K562 (cell line): ENCODE data around the gene POMGNT1. TPM values are rescaled to one million over a fixed set of nuclear protein-coding genes. Genes with fewer than 3 reads are reported as not detected.

Experiments used
- ATAC-seq: fragments of 200-7000 bp; cut with Tn5 transposase; 3 replicates; pipeline ENCODE4 v1.9.1; 2020; ENCODE audit warnings: moderate library complexity
- BruUV-seq: library from RNA; stranded (reverse); fragments of 400-500 nt; replicated peaks from 2 replicates; lab custom pipeline; 2021; lab: Mats Ljungman, UMichigan
- CTCF ChIA-PET: fragments of 300-600 bp; formaldehyde crosslinking; extraction: SDS; loops from one replicate; lab custom pipeline; 2021; ENCODE audit warnings: low intra/inter-chr PET ratio; lab: Yijun Ruan, JAX
- POLR2A ChIA-PET: fragments of 300-600, 350-650 bp; sonication (Branson Sonifier 250); formaldehyde crosslinking; extraction: SDS; loops from one replicate; lab custom pipeline; 2021; ENCODE audit warnings: antibody characterized with exemption, inconsistent platforms; lab: Yijun Ruan, JAX
- DNase-seq, 4 experiments: peaks; one replicate each; pipeline versions ENCODE4 v3.0.0 to v3.0.0-alpha.2; 2011 to 2018; ENCODE audit warnings: low spot score in 3 of 4, mixed read lengths in 3 of 4; ENCODE audit errors: extremely low read depth in 1 of 4
- FAIRE-seq: peaks from 2 replicates; lab custom pipeline; 2011; peaks lifted over from hg19 to GRCh38; lab: Jason Lieb, UNC
- H2AFZ ChIP-seq: 2 replicates; pipeline ENCODE4 v1.6.0; 2011; ENCODE audit warnings: low read depth, low read length, control low read depth, inconsistent platforms
- H3K27ac ChIP-seq: fragments of 200-600 bp; 3 replicates; pipeline ENCODE4 v1.8.0; 2011; ENCODE audit warnings: low read depth, mild to moderate bottlenecking, control low read depth, inconsistent platforms, low read length, moderate library complexity, mixed read lengths; ENCODE audit errors: extremely low read depth
- H3K27me3 ChIP-seq, 2 experiments: fragments of 300-600 bp in 1 of 2; 2 replicates in 1 of 2; 3 replicates in 1 of 2; pipeline versions ENCODE4 v1.6.0 to v1.8.0; 2011; ENCODE audit warnings: inconsistent platforms in 2 of 2, low read length in 2 of 2, mild to moderate bottlenecking in 1 of 2, mixed read lengths in 1 of 2, moderate library complexity in 1 of 2; ENCODE audit not compliant: control insufficient read depth in 2 of 2, insufficient read depth in 2 of 2
- H3K36me3 ChIP-seq: fragments of 300-600 bp; 3 replicates; pipeline ENCODE4 v1.8.0; 2011; ENCODE audit warnings: mild to moderate bottlenecking, low read length, inconsistent platforms; ENCODE audit not compliant: control insufficient read depth, insufficient read depth
- H3K4me1 ChIP-seq, 2 experiments: fragments of 200-600 bp in 1 of 2; replicated peaks in 1 of 2; 2 replicates in 1 of 2; 3 replicates in 1 of 2; pipeline versions ENCODE4 v1.5.1 to v1.8.0; 2011; ENCODE audit warnings: inconsistent platforms in 2 of 2, low read length in 2 of 2, mild to moderate bottlenecking in 1 of 2, mixed read lengths in 1 of 2, moderate library complexity in 1 of 2; ENCODE audit not compliant: control insufficient read depth in 2 of 2, insufficient read depth in 2 of 2
- H3K4me2 ChIP-seq: 2 replicates; pipeline ENCODE4 v1.6.1; 2011; ENCODE audit warnings: low read length, control low read depth, inconsistent platforms, mixed read lengths; ENCODE audit not compliant: insufficient read depth
- H3K4me3 ChIP-seq: fragments of 200-600 bp; sonication (generic), shearing (Covaris generic); 2 replicates; pipeline ENCODE4 v1.5.1; 2016; ENCODE audit warnings: control low read depth, inconsistent platforms
- H3K79me2 ChIP-seq: fragments of 200-600 bp; 3 replicates; pipeline ENCODE4 v1.8.0; 2011; ENCODE audit warnings: low read length, inconsistent platforms; ENCODE audit not compliant: control insufficient read depth, insufficient read depth
- H3K9ac ChIP-seq, 2 experiments: 2 replicates each; pipeline versions ENCODE4 v1.6.0 to v1.6.1; 2011; ENCODE audit warnings: low read depth in 2 of 2, low read length in 2 of 2, control low read depth in 1 of 2, inconsistent platforms in 1 of 2, mild to moderate bottlenecking in 1 of 2, mixed read lengths in 1 of 2; ENCODE audit not compliant: insufficient read depth in 1 of 2
- H3K9me1 ChIP-seq: one replicate; pipeline ENCODE4 v1.6.0; 2011; ENCODE audit warnings: inconsistent platforms, mild to moderate bottlenecking, low read length, moderate library complexity; ENCODE audit not compliant: control insufficient read depth, insufficient read depth
- H3K9me3 ChIP-seq: replicated peaks from 2 replicates; pipeline ENCODE4 v1.5.1; 2011; ENCODE audit warnings: low read depth, low read length, inconsistent platforms; ENCODE audit not compliant: control insufficient read depth, insufficient read depth
- H4K20me1 ChIP-seq: replicated peaks from 2 replicates; pipeline ENCODE4 v1.6.1; 2011; ENCODE audit warnings: low read length, inconsistent platforms, mixed read lengths; ENCODE audit not compliant: control insufficient read depth, insufficient read depth
- CTCF ChIP-seq, 3 experiments: IDR thresholded peaks in 2 of 3; conservative IDR thresholded peaks in 1 of 3; 2 replicates each; pipeline ENCODE4 v1.5.1; 2011 to 2012; ENCODE audit warnings: low read length in 3 of 3, mild to moderate bottlenecking in 3 of 3, control low read depth in 2 of 3, improper control_type of control experiment in 1 of 3, inconsistent platforms in 1 of 3, low read depth in 1 of 3, mixed read lengths in 1 of 3, moderate library complexity in 1 of 3; ENCODE audit not compliant: insufficient read depth in 2 of 3
- RAD21 ChIP-seq, 2 experiments: fragments of 250-450 bp in 1 of 2; fragments of 450-650 bp in 1 of 2; sonication (Bioruptor Pico) in 1 of 2; formaldehyde crosslinking in 1 of 2; IDR thresholded peaks in 1 of 2; conservative IDR thresholded peaks in 1 of 2; 2 replicates each; pipeline versions ENCODE4 v1.4.0 to v1.8.0; 2020 to 2022; ENCODE audit warnings: mild to moderate bottlenecking in 2 of 2, moderate library complexity in 1 of 2
- SMC3 ChIP-seq: conservative IDR thresholded peaks from 2 replicates; pipeline ENCODE4 v1.6.1; 2011; ENCODE audit warnings: low read depth, low read length, improper control_type of control experiment; ENCODE audit not compliant: insufficient read depth
- ZNF449 ChIP-seq: fragments of 250-450 bp; sonication (Bioruptor Pico); IDR thresholded peaks from 2 replicates; pipeline ENCODE4 v1.8.0; 2022; ENCODE audit warnings: moderate library complexity, mild to moderate bottlenecking, inconsistent platforms
- WGBS: fragments of 100-300 bp; shearing (Covaris generic); methylation state at CpG from one replicate; pipeline ENCODE4 v1.1.6; 2016; ENCODE audit warnings: low coverage, mixed read lengths; ENCODE audit not compliant: insufficient coverage; ENCODE audit errors: missing lambda C conversion rate; 5-methylcytosine and 5-hydroxymethylcytosine counted together
- in situ Hi-C: fragments of 300-500 bp; cut with MboI; formaldehyde crosslinking; loops from 4 replicates; pipeline ENCODE4 v1.15.0; 2018; ENCODE audit warnings: inconsistent platforms, mixed read lengths
- intact Hi-C: fragments of 100-400 bp; cut with micrococcal nuclease; formaldehyde crosslinking; loops from 2 replicates; pipeline ENCODE4 v1.14.2; 2022
- polyA plus RNA-seq, 8 experiments: library from polyadenylated mRNA; depleted of rRNA in 4 of 8; stranded (reverse) in 5 of 8; unstranded in 3 of 8; fragments of >200 nt; fragmentation: Nextera tagmentation in 2 of 8; fragmentation: Illumina TruSeq in 1 of 8; extraction: Ambion mirVana in 2 of 8; extraction: Trizol in 1 of 8; gene quantifications; 2 replicates each; pipeline versions ENCODE4 v1.2.1 to v1.2.3, GENCODE V29; 2011 to 2014; ENCODE audit warnings: inconsistent platforms in 1 of 8, missing spikeins in 1 of 8
- total RNA-seq, 7 experiments: library from RNA; depleted of rRNA in 6 of 7; stranded (reverse); fragments of >200 nt in 6 of 7; fragmentation: Illumina TruSeq in 2 of 7; extraction: Trizol in 2 of 7; gene quantifications; 2 replicates each; pipeline versions ENCODE4 v1.2.1 to v1.2.3, GENCODE V29; 2011 to 2021; ENCODE audit warnings: low replicate concordance in 1 of 7

Gene POMGNT1
- total and polyA plus RNA-seq, 9 of the 15 experiments (the other 6 are each of a cell fraction or from before 2014, with no cell fraction given) = 14.1 to 58.9 (median 37.8) TPM

GRCh38 chr1:46188295-46189030 lies 9.8 kb downstream of the POMGNT1 start:
- Histone ChIP-seq H3K9me3 (no peaks in the 10 kb centered on the region), H3K4me1 (peaks cover 8 to 11% of the 10 kb centered on the region in 2 experiments; a peak in 3 of 5 replicates), H3K9ac (0 out of 4 replicates have a peak overlapping the region, but pooled peaks of 1 of the 2 experiments have one; percentile 45), H3K9me1 (peaks cover 5% of the 10 kb centered on the region), H4K20me1 (no peaks in the 10 kb centered on the region; the same call in 1 of the 2 replicates), H3K27ac (no peak overlapping the region), H3K36me3 (peaks cover 53% of the 10 kb centered on the region), H3K79me2 (no peaks in the 10 kb centered on the region), H3K27me3 (no peaks in the 10 kb centered on the region), H2AFZ (no peak overlapping the region), H3K4me2 (no peak overlapping the region), H3K4me3 (no peak overlapping the region)
- CTCF ChIA-PET = no interaction called here
- ATAC-seq = peak; percentile 51
- peak in 3 of 4 experiments; percentile 36 to 56 (median 44) for DNase-seq
- FAIRE-seq = no peak
- intact Hi-C loops = no loop called here
- POLR2A ChIA-PET = interaction anchor here (0.7 kb wide), 1 partner anchor 542 kb away, joined by 3 read pairs; no protein-coding TSS in a partner anchor
- 62% methylated on average over 6 of the region's 6 CpGs for WGBS
- 0 out of 4 replicates have a peak, but pooled peaks of 1 of the 2 experiments have one; percentile 19 for TF ChIP-seq RAD21 (CRISPR knock-in tag; conservative IDR thresholded peaks at IDR 0.05 in 1 of 2, IDR thresholded peaks at IDR 0.05 in 1 of 2)
- peak; percentile 22 to 51 (median 39); a peak in 3 of 6 replicates for TF ChIP-seq CTCF (IDR thresholded peaks at IDR 0.05 in 2 of 3, conservative IDR thresholded peaks at IDR 0.05 in 1 of 3; ENCODE audit: insufficient read depth in 2 of 3, low read depth in 1 of 3, low read length in 3 of 3)
- TF ChIP-seq ZNF449 (CRISPR knock-in tag) = no peak
- TF ChIP-seq SMC3 = 0 out of 2 replicates have a peak, but pooled peaks have one; percentile 15
- in situ Hi-C loops = loop anchor here (25.0 kb wide), 1 partner anchor 551 kb away; no protein-coding TSS in a partner anchor
- no TSS peak for BruUV-seq
